Glomerular visceral epithelial cell (primary cell): ENCODE data around the gene METRNL.
"Not testable (repeated sequence)": the region's sequence is repeated elsewhere in the genome, so short reads cannot be mapped to it uniquely, and the experiment has no call there.

Experiments used
- DNase-seq: peaks from one replicate; pipeline ENCODE4 v3.0.0-alpha.2; 2016; ENCODE audit errors: extremely low spot score

METRNL gene

DNA sequence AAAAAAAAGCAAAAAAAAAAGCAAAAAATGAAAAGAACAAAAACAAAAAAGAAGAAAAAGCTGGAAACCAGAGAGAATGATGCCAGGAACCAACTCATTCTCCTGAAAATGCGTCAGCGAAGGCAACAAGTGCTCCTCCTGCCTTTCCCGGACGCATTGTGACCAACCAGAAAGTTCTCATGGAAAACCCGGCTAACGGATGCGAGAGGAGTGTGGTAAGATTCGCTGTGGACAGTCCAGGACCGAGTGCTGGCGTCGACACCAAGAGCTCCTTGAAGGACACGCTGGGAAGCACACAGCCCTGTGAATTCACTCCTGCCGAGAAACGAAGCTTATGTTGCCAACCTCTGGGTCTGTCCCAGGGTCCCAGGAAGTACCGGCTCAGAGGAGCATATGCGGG, 43.4 kb downstream of the METRNL start:
- DNase-seq = no peak

GRCh38 chr17:83123896-83124801, 44.7 kb downstream of the METRNL start:
- DNase-seq = no peak

GRCh38 chr17:83124871-83125514, 45.6 kb downstream of the METRNL start:
- DNase-seq = no peak

GRCh38 chr17:83125515-83126274, 46.3 kb downstream of the METRNL start:
- DNase-seq = no peak

- DNase-seq = no peak
Observed at GRCh38 chr17:83126275-83126811, 46.9 kb downstream of the METRNL start.

- DNase-seq = no peak
Observed at GRCh38 chr17:83127431-83128160, 48.2 kb downstream of the METRNL start.

- no peak for DNase-seq
Observed at GRCh38 chr17:83128306-83129240, 49.2 kb downstream of the METRNL start.

DNA sequence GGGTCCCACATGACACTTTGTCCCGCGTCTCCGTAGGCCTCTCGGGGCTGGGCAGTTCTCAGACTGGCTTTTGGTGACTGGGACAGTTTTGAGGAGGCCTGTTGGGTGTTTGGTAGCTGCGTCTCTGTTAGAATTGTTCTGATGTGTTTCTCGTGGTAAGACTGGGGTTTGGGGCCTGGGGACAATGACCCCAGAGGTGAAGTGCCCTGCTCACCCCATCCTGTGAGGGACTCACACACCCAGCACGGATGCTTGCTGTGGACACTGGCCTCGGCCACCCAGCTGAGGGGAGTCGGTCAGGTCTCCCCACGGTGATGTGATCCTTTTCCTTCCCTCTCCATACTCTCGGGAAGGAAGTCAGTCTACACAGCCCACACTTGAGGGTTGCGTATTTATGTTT, 50.3 kb downstream of the METRNL start:
- DNase-seq = no peak

GRCh38 chr17:83131401-83132011, 52.1 kb downstream of the METRNL start:
- DNase-seq = no peak

GRCh38 chr17:83132251-83133081, 53.1 kb downstream of the METRNL start:
- no peak for DNase-seq

DNA sequence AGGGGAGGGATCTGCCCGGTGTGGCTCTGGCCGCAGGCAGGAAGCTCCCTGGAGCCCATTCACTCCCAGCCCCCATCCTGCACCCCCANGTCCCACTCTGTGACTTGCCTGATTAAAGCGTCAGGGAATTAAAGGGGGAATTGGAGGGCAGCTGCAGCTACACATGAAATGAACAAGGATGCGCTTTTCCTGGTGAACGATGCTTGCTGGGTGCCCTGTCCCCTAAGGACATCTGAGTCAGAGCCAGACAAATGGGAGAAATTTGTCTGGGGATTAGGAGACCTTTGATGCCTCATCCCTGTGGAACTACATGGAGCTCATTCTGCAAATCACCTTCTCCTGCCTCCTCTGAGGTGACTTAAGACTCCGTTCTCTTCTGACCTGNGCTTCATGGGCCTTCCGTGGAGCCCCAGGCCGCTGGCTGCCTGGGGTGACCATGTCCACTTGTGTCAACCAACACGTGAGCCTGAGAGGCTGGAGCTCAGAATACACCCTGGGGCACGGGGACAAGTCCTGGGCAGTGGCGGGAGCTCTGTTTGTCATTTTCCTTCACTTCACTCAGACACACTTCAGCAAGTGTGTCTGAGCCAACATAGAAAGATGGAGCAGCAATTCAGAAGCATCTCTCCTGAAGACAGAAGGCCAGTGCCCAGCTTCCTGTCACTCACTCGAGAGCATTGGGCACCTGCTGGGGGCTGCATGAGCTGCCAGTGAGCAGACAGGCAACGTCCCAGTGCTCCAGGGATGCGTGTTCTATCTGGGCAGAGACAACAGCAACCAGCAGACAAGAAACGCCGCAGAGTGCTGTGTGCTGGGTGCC, 54.1 kb downstream of the METRNL start:
- no peak for DNase-seq

DNA sequence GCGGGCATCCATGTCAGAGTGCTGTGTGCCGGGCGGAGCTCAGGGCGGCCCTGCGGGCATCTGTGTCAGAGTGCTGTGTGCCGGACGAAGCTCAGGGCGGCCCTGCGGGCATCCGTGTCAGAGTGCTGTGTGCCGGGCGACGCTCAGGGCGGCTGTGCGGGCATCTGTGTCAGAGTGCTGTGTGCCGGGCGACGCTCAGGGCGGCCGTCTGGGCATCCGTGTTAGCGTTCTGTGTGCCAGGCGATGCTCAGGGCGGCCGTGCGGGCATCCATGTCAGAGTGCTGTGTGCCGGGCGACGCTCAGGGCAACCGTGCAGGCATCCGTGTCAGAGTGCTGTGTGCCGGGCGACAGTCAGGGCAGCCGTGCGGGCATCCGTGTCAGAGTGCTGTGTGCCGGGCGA, 55.0 kb downstream of the METRNL start:
- not testable (repeated sequence) for DNase-seq

GRCh38 chr17:83135692-83136091, 56.3 kb downstream of the METRNL start:
- DNase-seq = no peak

DNA sequence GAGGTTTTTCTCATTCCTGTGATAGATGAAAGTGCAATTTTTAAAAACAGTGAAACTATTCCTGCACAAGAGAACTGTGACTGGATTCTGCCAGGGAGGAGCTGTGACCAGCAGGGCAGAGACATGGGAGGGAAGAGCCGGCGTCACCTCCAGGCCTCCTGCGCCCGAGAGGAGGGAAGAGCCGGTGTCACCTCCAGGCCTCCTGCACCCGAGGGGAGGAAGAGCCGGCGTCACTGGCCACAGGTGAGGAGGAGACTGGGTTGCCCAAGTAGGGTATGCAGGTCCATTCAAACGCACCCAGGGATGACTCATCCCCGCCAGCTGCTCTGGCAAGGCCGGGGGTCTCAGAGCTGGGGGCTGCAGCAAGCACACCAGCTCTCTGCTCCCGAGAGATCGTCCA, 56.7 kb downstream of the METRNL start:
- no peak for DNase-seq

- no peak for DNase-seq
Observed at GRCh38 chr17:83136931-83137330, 57.5 kb downstream of the METRNL start.

DNA sequence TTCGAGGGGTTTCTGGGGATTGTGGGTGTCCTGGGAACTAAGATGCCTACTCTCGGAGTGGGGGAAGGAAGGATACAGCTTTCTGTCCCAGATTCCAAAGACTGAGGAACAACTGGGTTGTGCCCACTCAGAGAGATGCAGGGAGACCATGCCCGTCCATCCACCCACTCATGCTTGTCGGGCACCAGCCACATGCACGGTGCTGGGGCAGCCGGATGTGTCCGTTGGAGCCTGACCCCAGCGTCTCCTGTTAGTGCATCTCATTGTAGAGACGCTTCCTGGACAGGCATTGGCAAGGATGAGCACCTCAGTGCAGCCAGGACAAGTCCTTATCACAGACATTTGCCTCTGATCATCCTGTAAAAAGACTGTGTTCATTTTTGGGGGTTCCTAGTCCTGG, 58.1 kb downstream of the METRNL start:
- DNase-seq = no peak

DNA sequence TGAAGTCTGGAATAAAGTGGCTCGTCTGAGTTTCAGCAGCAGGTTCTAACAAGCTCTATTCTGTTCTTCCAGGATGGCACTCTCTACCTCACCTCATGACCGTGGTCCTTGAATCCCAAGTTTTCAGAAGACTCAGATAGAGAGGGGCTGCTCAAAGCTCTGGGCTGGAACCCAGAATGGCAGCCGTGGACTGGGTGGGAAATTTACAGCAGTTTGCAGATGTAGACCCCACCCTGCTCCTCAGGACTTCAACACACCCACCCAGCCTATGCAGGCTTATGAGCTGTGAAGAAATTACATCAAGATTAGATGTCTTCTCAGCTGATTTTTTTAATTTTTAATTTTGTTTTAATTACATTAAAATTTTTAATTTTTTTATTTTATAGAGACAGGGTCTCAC, 59.4 kb downstream of the METRNL start:
- DNase-seq = no peak
